ENCODE data around the gene ZNF800.

DNA sequence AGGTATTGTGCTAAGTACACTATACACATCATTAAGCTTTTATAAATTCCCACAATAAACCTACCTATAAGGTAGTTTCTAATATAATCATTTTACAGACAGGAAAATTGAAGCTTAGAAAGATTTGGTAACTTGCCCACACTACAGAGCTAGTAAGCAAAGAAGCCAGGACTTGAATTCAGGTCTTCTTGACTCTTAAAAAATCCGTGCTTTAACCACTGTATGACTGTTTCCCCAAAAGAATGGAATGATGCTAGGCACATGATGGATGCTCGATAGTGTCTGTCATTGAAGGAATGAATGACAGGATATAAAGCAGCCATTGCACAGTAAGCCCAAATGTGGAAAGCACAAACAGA, 26.6 kb downstream of the ZNF800 start:
- TF ChIP-seq EZH2phosphoT487 (IDR thresholded peaks at IDR 0.05; ENCODE audit: insufficient read depth, low read depth) (no peak), EZH2 (IDR thresholded peaks at IDR 0.05; ENCODE audit: insufficient read depth, poor library complexity, severe bottlenecking) (no peak)

Measured in GM23248 (cell line).